Prostate gland (tissue), 2 donors: ENCODE measurements around the gene TNFRSF25.

Experiments
- POLR2A ChIP-seq: fragments of 450-650 bp; IDR thresholded peaks from one replicate; pipeline ENCODE4 v1.6.1; 2016; ENCODE audit warnings: antibody characterized with exemption, mild to moderate bottlenecking
- POLR2AphosphoS5 ChIP-seq: sonication (generic); formaldehyde crosslinking; IDR thresholded peaks from one replicate; pipeline ENCODE4 v1.6.1; 2017; ENCODE audit warnings: antibody characterized with exemption
- TF ChIP-seq, protein P1 (sequence below), 4 experiments: fragments of 200-600 bp in 2 of 4; fragments of 450-650 bp in 2 of 4; sonication (generic) in 2 of 4; IDR thresholded peaks; 1 replicate in 3 of 4; 2 replicates in 1 of 4; pipeline ENCODE4 v1.5.1; 2016 to 2019; ENCODE audit warnings: antibody characterized with exemption in 4 of 4, mild to moderate bottlenecking in 2 of 4, moderate library complexity in 2 of 4

DNA sequence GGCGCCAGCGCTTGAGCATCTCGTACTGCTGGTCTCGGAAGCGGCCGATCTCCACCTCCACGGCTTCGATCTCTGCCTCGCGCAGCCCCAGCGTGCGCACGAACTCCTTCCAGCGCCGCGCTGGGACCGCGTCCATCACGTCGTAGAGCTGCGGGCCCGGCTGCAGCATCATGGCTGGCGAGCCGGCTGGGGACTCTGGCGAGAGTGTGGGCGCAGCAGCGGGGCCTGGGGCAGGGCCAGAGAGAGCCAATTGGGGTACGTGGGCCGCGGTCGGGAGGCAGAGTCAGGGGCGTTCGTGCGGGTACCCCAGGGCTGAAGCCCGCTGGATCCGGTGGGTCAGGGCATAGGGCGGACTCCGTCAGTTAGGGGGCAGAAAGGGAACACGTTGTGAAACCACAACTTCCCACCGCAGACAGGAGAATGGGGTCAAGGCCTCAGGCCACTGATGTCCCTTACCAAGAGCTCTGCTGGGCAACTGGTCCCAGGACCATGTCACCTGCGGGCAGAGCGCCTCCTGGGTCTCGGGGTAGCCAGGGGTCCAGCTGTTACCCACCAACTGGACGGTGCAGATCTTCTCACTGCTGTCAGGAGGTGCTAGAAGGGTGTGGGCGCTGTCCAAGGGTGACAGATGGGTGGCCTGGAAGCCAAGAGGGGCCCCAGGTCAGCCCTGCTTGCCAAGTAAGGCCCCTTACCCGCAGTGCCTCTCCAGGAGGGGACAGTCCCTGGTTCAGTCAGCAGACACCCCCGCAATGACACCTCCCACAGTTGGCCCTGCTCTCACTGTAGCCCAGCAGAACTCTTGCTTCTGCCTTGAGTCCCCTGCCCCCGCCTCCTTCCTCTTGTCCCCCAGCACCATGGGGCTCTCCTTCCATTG, 4.2 kb downstream of the TNFRSF25 start:
- TF ChIP-seq, protein P1, sequence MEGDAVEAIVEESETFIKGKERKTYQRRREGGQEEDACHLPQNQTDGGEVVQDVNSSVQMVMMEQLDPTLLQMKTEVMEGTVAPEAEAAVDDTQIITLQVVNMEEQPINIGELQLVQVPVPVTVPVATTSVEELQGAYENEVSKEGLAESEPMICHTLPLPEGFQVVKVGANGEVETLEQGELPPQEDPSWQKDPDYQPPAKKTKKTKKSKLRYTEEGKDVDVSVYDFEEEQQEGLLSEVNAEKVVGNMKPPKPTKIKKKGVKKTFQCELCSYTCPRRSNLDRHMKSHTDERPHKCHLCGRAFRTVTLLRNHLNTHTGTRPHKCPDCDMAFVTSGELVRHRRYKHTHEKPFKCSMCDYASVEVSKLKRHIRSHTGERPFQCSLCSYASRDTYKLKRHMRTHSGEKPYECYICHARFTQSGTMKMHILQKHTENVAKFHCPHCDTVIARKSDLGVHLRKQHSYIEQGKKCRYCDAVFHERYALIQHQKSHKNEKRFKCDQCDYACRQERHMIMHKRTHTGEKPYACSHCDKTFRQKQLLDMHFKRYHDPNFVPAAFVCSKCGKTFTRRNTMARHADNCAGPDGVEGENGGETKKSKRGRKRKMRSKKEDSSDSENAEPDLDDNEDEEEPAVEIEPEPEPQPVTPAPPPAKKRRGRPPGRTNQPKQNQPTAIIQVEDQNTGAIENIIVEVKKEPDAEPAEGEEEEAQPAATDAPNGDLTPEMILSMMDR (IDR thresholded peaks at IDR 0.05), result no peak
- TF ChIP-seq POLR2A (no peak), POLR2AphosphoS5 (no peak)
